HK-2 (cell line): ENCODE data around the gene ALX1.
"Not testable (repeated sequence)": the region's sequence is repeated elsewhere in the genome, so short reads cannot be mapped to it uniquely, and the experiment has no call there.

Experiments used
- DNase-seq: peaks from one replicate; pipeline ENCODE4 v3.0.0-alpha.2; 2018; ENCODE audit not compliant: unreplicated experiment

Gene ALX1

GRCh38 chr12:85301051-85301450 lies 21.0 kb downstream of the ALX1 start:
- no peak for DNase-seq

DNA sequence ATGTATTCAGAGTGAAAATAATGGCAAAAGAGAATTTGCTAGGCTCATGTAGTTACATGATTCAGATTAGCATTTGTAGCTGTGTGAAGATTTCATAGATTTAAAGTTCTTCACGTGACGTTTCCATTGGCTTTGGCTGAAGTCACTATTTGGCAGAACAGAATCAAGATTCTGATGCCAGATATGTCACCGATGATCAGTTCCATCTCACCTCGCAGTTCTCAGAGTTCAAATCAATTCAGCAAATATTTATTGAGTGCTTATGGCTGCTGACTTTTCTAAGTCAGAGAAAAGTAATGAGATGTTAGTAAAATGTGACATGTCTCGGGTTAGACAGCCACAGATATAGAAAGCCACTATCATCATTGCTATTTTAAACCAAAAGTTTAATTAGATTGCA lies 28.4 kb downstream of the ALX1 start:
- no peak for DNase-seq

DNA sequence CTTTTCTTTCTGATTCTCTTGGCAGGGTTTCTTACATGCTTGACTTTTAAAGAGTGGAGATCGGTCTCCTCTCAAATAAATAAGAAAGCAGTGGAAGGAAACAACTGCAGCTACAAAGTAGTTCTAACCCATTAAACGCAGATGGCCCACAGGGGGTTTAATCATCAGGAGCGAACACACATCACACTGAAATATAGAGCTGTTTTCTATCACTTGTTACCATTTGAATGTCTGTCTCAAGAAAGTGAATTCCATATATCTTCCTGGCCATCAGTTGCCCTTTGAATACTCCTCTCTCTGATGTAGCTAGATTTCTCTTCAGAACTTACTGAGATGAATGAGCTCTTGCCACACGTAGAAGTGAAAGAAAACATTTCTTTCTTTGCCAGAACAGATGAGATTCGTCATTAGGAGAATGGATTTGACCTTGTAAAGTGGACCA lies 29.1 kb downstream of the ALX1 start:
- DNase-seq: no peak

- DNase-seq: no peak
Measured at GRCh38 chr12:85310025-85310424, 30.0 kb downstream of the ALX1 start.

DNA sequence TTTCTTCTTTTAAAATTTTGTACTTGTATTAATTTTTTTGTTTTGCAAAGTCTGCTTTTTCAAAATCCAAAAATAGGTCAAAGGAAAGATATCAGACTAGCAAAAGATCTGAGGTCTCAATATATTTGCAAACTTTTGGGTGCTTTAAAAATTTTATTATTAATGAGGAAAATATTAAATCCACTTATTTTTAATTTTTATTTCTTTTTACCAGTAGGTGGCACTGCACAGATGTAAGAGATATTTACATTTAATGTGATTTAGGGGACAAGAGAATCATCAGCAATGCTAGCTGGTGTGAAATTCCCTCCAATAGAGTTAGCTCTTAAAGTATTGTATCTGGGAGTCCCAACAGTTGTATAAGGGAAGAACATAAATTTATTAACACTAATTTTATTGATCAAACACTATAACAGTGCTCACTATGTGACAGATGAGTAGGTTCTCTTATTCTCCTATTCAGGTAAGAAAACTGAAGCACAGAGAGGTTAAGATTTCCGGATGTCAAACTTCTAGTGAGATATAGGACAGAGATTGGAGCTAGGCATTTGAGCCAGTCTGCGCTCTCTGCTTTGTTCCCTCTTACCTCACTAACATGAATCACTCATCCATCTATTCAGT lies 30.5 kb downstream of the ALX1 start:
- DNase-seq: no peak

DNA sequence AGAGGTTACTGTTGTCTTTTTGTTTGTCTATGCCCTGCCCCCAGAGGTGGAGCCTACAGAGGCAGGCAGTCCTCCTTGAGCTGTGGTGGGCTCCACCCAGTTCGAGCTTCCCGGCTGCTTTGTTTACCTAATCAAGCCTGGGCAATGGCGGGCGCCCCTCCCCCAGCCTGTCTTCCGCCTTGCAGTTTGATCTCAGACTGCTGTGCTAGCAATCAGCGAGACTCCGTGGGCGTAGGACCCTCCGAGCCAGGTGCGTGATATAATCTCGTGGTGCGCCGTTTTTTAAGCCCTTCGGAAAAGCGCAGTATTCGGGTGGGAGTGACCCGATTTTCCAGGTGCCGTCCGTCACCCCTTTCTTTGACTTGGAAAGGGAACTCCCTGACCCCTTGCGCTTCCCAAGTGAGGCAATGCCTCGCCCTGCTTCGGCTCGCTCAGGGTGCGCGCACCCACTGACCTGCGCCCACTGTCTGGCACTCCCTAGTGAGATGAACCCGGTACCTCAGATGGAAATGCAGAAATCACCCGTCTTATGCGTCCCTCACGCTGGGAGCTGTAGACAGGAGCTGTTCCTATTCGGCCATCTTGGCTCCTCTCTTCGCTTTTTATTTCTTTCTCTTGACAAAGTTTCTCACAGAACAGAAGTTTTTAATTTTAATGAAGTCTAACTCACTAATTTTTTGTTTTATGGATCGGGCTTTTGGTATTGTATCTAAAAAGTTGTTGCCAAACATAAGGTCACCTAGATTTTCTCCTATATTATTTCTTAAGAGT lies 38.0 kb downstream of the ALX1 start:
- DNase-seq: not testable (repeated sequence)

- DNase-seq: no peak
Measured at GRCh38 chr12:85322715-85323114, 42.7 kb downstream of the ALX1 start.

GRCh38 chr12:85325442-85325841 lies 45.4 kb downstream of the ALX1 start:
- DNase-seq: no peak

DNA sequence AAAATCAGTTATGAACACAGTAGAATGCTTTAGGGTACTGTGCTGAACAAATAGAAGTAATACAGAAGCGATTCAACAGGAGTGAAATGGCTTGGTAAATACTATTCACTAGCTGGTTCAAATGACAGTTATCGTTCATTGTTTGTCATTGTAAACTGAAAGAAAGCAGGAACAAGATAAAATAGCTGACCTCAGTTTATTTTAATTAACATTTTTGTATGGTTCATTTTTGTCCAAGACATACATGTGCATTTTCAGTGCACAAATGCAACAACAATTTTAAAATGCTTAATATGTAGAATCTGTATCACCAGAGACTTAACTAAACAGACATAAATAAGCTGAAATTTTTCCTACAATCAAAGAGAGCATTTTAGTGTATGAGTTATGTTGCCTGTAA lies 49.9 kb downstream of the ALX1 start:
- DNase-seq: no peak

DNA sequence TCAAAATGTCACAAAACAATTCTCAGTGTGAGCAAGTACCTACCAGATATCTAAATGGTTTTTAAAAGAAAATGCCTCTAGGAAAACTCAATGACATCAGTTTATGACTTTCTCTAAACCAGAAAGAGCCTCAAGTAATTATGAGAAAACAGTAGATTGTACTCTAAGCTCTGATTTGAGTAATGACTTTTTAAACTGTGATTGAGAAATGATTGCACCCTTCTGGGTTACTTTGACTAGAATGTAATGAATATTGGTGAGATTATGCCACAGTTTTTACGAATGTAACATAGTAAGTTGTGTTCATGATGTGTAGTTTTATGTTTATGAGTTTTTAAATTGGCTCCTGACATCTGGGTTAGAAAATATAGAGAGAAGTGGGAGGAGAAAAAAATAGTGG lies 68.8 kb downstream of the ALX1 start:
- DNase-seq: no peak

DNA sequence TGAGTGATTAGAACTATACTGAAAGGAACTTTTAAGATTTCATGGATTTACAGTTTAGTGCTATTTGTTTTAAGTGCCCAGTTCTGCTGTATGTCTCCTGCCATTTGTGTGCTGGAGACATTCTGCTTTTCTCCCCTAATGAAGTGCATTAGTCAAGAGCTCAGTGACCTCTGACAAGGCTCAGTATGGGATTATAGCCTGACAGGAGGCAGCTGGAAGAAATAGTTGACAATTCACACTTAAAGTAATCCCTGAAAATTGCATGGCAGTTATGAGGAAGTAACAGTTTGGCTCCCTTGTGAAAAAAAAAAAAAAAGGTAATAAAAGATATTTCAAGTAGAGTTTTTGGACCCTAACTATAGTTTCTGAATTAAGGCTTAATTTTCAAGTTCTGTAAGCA lies 70.3 kb downstream of the ALX1 start:
- no peak for DNase-seq
